HG03521 (cell line): ENCODE results near the gene CCDC7.
A peak's percentile ranks its signal among the peaks of the same experiment; 100 is the strongest.
"Not testable (repeated sequence)": the region's sequence is repeated elsewhere in the genome, so short reads cannot be mapped to it uniquely, and the experiment has no call there.

Experiments
- ATAC-seq: cut with Tn5 transposase; IDR thresholded peaks from one replicate; pipeline ENCODE4 v1.9.1; 2021; ENCODE audit warnings: mild to moderate bottlenecking, moderate library complexity; ENCODE audit not compliant: unreplicated experiment

The CCDC7 gene

DNA sequence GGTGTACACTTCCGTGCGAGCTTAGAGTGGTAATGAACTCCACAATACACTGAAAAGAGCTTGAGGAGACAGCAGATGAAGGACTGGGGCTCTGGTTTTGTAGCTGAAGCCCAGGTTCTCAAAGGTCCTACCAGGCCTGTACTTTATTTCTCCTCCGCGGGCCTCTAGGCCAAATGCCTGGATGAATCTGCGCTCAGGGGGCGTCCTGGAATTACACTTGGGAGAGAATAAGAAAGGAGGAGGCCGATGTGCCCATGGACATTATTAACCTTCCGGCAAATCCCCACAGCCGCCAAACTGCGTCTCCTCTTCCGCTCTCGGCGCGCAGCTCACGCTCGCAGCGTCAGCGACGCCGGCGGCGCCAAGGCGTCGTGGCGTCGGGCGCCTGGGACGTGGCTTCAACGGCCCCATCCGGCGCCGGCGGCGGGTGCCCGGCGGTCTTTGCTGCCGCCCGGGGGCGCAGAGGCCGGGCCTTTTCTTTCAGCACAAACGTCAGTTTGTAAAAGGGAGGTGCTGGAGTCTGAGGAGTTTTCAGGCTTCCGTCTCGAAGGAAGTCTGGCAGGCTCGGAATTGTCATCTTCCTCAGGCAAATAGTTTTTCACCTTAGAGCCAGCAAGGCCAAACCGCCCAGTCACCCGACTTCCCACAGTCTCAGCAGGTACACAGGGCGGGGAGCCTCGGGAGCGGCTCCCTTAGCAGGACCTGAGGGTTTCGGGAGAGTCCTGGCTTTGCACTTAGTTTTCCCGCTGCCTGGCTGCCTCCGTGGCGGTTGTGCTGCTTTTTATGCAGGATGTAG is at the start of gene CCDC7:
CCDC7 (plus strand) TSS at position 401 of the 796 bp plus-strand sequence. CDS start 5,503 bp downstream, outside the sequence.
- ATAC-seq = peak; percentile 98

DNA sequence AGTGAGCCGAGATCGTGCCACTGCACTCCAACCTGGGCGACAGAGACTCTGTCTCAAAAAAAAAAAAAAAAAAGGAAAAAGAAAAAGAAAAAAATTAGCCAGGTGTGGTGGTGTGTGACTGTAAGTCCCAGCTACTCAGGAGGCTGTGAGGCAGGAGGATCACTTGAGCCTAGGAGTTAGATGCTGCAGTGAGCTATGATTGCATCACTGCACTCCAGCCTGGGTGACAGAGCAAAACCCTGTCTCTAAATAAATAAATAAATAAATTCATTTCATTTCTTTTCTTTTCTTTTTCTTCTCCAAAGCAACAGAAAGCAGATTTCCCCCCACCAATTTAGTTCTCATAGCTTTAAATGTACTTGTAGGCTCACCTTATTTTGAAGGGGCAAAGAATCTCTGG is 48.8 kb upstream of the CCDC7 start:
- not testable (repeated sequence) for ATAC-seq

DNA sequence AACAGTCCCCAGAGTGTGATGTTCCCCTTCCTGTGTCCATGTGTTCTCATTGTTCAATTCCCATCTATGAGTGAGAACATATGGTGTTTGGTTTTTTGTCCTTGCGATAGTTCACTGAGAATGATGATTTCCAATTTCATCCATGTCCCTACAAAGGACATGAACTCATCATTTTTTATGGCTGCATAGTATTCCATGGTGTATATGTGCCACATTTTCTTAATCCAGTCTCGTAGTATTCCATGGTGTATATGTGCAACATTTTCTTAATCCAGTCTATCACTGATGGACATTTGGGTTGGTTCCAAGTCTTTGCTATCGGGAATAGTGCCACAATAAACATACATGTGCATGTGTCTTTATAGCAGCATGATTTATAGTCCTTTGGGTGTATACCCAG is 46.2 kb upstream of the CCDC7 start:
- not testable (repeated sequence) for ATAC-seq

DNA sequence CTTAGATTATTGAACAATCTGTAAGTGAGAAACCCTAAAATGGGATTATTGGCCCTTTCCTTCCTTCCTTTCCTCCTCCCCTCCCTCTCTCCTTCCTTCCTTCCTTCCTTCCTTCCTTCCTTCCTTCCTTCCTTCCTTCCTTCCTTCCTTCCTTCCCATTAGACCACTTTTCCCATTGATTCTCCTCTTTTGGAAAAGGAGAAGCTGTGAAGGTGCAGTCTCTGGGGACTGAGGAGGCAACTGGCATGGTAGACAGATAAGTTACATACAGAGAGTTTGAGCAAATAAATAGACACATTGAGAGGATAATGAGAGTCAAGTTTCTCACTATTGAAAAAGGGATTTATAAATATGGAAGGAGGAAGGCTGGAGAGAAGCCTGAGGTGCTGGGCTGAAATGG is 45.0 kb upstream of the CCDC7 start:
- ATAC-seq = no peak

DNA sequence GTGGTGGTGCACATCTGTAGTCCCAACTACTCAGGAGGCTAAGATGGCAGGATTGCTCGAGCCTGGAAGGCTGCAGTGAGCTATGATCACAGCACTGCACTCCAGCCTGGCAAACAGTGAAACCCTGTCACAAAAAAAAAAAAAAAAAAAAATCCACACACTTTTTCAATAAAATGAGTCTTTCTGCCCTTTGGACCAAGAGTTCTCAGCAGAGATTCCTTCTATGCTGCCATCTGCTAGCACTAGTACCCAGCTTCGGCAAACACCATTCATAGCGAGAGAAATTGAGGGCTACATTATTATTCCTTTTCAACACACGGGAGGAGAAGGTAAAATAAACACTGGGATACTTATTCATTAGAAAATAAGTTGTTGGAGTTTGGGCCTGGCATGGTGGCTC is 43.4 kb upstream of the CCDC7 start:
- ATAC-seq = no peak

GRCh38 chr10:32403091-32403490 is 42.8 kb upstream of the CCDC7 start:
- ATAC-seq = no peak

GRCh38 chr10:32408690-32409089 is 37.2 kb upstream of the CCDC7 start:
- ATAC-seq = no peak

- no peak for ATAC-seq
These were observed 36.2 kb upstream of the CCDC7 start for GRCh38 chr10:32409741-32410140.

DNA sequence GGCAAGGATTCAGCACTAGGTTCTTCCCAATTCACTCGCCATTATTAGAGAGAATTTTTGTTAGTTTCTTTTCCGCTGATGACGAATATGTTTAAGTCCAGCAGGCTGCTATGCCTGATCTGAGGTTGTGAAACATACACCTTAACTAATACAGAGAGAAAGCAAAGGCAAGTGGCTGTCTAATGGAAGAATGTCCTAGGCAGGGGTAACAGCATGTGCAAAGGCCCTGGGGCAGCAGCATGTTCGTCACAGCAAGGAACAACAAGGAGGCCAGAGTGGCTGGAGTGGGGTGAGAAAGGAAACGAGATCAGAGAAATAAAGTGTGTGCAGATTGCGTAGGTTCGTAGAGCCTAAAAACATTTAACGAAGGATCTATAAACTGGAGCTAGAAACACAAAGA is 35.4 kb upstream of the CCDC7 start:
- ATAC-seq = no peak

DNA sequence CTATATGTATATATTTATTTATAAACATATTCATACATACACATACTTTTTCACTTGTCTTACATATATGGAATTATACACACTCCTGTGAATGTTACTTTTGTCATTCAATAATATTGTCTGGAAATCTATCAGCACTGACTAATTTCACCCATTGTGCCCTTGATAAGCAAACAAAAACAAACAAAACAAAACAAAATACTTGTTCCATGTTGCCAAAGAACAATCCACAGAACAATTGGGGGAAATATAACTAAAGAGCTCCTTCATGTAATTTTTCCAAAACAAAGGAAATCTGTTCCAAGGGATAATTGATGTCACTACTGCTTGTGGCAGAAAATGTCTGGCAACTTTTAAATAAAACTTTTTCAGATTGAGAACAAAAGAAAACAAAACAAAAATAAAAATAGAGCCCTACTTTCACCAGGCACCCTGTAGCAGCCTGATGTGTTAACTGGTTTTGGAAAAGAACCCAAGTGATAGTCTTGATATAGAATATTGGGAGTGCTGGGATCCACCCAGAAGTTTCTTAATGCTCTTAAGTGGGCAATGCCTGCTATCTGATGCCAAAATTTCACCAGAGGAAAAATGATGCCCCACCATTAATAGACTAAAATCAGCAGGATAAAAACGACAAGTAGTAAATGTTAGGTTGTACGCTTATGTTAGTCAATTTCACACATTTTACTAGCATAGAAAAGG is 34.0 kb upstream of the CCDC7 start:
- no peak for ATAC-seq

GRCh38 chr10:32412499-32412853 is 33.5 kb upstream of the CCDC7 start:
- ATAC-seq = no peak

GRCh38 chr10:32413513-32413912 is 32.4 kb upstream of the CCDC7 start:
- ATAC-seq = no peak

GRCh38 chr10:32415361-32415760 is 30.6 kb upstream of the CCDC7 start:
- ATAC-seq = no peak

GRCh38 chr10:32417911-32418547 is 27.9 kb upstream of the CCDC7 start:
- no peak for ATAC-seq

DNA sequence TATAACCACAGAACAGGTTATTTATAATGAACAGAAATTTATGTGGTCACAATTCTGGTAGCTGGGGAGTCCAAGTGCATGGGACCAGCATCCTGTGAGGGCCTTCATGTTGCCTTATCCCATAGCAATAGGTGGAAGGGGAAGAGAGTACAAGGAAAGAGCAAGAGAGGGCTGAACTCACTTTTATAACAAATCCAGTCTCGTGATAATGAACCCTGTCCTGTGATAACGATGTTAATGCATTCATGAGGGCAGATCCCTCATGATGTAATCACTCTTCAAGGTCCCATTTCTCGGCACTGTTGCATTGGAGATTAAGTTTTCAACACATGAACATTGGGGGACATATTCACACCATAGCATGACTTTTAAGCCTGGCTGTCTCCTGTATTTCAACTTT is 27.4 kb upstream of the CCDC7 start:
- ATAC-seq = no peak

DNA sequence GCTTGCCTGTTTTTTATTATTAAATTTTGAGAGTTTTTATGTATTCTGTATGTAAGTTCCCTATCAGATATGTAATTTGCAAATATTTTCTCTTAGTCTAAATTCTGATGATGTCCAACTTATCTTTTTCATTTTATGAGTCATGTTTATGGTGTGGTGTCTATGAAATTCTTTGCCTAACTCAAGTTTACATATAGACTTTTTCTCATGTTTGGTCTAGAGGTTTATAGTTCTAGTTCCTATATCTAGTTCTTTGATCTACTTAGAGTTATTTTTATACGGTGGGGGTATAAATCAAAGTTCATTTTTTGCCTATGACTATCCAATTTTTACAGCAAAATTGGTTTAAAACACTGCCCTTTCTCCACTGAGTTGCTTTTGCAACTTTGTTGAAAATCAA is 26.3 kb upstream of the CCDC7 start:
- ATAC-seq = no peak

DNA sequence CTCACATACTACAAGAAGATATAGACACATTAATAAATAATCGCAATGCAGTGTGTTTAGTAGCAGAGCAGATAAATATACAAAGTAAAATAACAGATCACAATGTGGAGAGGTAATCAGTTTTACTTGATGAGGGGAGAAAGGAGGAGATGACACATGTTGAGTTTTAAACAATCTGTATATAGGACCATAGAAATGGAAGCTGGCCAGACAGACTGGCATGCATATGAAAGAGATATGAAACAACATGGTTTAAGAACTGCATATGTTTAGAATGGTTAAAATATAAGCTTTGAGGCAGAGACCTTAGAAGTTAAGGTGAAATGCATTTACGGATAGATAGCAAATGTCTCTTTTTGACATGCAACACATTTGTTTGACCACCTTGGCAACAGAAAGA is 19.8 kb upstream of the CCDC7 start:
- no peak for ATAC-seq

DNA sequence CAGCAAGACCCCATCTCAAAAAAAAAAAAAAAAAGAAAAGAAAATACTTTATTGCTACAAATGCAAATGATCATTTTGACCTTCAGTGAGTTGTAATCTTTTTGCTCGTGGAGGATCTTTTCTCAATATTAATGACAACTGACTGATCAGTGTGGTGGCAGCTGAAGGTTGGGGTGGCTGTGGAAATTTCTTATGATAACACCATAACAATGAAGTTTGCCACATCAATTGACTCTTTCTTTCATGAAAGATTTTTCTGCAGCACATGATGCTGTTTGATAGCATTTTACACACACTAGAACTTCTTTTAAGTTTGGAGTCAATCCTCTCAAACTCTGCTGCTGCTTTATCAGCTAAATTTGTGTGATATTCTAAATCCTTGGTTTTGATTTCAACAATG is 12.4 kb upstream of the CCDC7 start:
- ATAC-seq = no peak

GRCh38 chr10:32436215-32436614 is 9.7 kb upstream of the CCDC7 start:
- no peak for ATAC-seq

DNA sequence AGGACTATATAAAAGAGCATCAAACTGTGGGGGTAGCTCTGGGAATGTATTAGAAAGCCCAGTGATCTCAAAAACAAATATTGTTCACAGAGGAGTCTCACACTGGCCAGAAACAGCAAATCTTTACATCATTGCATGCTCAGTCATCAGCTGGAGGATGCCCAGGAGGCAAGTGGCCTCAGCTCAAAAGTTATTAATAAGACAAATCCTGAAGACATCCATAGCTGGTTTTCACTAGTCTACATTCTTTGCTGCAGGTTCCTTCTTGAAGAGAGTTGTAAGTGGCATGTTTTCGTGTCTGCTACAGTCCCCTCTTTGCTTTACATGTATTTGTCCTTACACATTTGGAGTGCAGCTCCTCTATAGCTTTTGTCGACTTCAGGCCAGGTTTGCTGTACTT is 8.6 kb upstream of the CCDC7 start:
- ATAC-seq = no peak

- no peak for ATAC-seq
These were observed 904 bp upstream of the CCDC7 start for GRCh38 chr10:32445036-32445435.
